Measurements from ENCODE around the gene HOXC9.

DNA sequence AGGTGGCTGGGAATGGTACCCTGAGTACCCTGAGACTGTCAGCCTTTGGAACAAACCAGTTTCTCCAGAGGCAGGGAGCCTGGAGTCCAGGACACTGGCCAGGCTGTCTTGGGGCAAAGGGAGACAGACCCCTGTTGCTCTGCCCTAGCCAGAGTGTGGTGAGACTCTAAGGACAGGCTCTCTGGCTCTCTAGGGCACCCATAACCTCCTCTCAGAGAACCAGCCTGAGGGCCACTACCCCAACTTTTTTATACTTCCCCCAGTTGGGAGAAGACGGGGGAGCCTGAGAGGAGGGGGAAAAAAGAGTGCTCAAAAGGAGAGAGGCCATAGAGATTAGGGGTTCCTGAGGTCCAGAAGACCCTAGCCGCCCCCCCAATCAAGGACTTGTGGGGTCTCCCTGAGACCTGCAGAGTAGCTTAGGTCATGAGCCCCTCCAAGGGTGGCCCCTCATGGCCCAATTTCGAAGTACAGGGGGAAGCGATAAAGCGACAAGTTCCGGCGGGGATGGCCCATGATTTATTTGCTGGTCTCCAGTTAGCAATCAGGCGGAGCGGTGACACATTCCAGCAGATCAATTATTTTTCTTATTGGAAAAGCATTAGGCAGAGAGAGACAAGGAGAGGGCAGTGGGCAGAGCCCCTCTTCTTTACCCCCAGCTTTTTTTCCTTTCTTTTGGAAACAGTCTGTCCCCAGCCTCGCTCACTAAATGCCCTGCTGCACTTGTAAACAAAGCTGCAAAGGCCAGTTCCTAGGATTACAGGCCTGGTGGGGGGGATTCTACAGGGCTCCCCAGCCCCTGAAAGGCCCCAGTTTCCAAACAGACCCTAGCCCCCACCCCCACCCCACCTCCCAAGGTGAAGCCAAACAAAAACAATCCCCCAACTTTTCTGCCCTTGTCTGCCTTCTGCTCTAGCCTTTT, 10.4 kb downstream of the HOXC9 start:
- TF ChIP-seq, protein P1, sequence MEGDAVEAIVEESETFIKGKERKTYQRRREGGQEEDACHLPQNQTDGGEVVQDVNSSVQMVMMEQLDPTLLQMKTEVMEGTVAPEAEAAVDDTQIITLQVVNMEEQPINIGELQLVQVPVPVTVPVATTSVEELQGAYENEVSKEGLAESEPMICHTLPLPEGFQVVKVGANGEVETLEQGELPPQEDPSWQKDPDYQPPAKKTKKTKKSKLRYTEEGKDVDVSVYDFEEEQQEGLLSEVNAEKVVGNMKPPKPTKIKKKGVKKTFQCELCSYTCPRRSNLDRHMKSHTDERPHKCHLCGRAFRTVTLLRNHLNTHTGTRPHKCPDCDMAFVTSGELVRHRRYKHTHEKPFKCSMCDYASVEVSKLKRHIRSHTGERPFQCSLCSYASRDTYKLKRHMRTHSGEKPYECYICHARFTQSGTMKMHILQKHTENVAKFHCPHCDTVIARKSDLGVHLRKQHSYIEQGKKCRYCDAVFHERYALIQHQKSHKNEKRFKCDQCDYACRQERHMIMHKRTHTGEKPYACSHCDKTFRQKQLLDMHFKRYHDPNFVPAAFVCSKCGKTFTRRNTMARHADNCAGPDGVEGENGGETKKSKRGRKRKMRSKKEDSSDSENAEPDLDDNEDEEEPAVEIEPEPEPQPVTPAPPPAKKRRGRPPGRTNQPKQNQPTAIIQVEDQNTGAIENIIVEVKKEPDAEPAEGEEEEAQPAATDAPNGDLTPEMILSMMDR (IDR thresholded peaks at IDR 0.05; ENCODE audit: insufficient read depth, low read length, poor library complexity, severe bottlenecking), result no peak
- no peak for TF ChIP-seq EZH2phosphoT487 (conservative IDR thresholded peaks at IDR 0.05; ENCODE audit: low read length)
